Activated naive CD4-positive, alpha-beta T cell treated with anti-CD3 and anti-CD28 coated beads, Interleukin-2, amount 50 U/mL, for 16 hours (primary cell): Measurements from ENCODE around the gene LY6G5B.
A peak's percentile ranks its signal among the peaks of the same experiment; 100 is the strongest.

Experiments
- DNase-seq: peaks from one replicate; pipeline ENCODE4 v3.0.0-alpha.2; 2020

Gene LY6G5B, protein sequence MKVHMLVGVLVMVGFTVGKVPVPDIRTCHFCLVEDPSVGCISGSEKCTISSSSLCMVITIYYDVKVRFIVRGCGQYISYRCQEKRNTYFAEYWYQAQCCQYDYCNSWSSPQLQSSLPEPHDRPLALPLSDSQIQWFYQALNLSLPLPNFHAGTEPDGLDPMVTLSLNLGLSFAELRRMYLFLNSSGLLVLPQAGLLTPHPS

DNA sequence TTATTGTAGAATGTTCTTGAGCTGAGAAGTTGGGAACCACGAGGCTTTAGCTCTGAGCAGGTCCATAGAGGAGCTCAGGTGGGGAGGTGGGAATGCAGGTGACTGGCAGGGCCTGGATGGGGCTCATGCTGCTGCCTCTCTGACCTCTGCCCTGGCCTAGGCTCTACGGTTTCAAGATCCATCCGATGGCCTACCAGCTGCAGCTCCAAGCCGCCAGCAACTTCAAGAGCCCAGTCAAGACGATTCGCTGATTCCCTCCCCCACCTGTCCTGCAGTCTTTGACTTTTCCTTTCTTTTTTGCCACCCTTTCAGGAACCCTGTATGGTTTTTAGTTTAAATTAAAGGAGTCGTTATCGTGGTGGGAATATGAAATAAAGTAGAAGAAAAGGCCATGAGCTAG lies at the start of gene LY6G5B:
TSS of gene LY6G5B (plus strand) at position 301 of the 400 bp plus-strand sequence. CDS start 975 bp downstream, outside the sequence.
- no peak for DNase-seq

DNA sequence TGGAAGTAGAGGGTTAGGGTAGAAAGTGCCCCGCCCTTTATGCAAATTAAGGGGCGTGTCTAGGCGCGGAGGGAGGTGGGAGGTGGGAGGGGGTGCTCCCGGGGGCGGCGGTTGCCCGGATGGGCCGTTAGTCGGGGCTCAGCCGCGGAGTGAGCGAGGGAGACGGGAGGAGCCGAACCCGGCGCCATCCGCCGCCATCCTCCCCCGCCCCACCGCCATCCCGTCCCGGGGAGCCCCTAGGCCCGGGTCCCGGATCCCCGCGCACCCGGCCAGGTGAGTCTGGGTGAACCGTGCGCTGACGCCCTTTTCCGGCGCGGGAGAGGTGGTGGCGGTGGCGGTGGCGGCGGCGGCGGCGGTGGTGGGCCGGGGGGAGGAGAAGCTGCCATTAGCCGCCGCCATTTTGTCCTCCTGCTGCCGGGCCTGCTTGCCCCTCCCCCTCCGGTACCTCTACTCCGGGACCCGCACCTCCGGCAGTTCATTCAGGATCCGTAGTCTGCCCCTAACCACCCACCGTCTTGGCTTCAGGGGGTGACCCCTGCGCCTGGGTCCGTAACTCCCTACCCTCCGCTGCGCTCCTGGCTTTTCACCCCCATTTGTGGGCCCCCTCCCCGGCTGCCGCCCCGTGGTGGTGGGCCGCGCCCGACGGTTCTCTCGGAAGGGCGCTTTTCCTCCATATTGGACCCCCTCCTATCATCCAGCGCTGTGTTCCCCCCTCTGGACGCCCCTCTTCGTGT lies 49.0 kb upstream of the LY6G5B start, which contains the start of gene PRRC2A:
TSS of gene PRRC2A (plus strand) at position 130 of the 734 bp plus-strand sequence. CDS start 2,075 bp downstream, outside the sequence.
- DNase-seq = peak; percentile 95

DNA sequence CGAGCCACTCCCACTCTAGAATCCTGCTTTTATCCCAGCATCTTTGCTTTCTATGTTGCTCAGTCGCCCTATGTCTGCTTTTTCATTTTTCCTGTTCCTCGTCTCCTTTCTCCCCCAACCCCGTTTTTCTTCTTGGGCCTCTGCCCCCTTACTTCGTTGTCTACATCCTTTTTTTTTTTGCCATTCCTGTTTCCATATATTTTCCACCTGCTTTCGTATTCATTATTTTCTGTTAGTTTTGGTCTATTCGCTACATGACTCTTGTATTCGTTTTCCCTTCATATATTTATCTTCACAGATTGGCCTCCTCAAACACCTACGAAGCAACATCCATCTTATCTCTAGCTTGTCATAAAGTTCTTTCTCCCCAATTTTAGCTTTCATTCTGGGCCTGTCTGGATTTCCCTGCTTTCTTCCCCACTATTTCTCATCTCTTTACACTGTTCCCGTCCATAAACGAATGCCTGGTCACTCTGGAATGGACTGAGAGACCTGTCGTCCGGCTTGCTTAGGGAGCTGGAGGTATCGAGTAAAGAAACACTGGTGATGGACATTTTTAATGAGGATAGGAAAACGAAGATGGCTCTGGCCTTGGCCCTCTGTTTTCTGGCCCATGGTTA lies 48.3 kb upstream of the LY6G5B start:
- DNase-seq = no peak

DNA sequence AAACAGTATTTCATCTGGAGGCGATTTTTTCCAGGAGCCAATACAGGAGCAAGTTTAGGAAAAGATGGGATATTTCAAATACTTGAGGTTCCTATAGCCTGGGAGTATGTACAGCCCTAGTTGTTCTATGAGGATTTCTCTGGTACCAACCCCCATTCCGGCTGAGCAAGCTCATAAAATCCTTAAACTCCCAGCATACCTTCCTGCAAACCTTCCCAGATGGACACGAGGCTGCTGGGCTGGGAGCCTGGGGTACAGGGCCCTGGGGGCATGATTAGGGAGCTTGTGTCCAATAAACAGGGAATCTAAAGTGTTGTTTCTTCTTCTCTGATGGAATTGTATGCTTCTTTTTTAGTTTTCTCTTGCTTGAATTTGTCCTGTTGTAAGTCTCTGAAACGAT lies 47.8 kb upstream of the LY6G5B start:
- no peak for DNase-seq

DNA sequence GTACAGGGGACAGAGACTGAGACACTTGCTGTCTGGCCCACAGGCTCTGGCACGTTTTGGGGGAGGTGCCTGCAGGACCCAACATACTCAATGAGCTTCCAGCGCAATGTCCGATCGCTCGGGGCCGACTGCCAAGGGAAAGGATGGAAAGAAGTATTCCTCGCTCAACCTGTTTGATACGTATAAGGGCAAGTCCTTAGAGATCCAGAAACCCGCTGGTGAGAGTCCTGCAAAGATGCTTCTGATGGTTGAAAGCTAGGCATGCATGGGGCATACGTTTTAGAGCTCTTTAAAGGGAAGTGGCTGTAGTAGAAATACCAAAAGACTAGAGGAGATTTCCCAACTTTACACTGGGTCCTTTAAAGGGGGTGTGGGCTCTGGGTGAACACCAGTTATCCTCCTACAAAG lies 47.1 kb upstream of the LY6G5B start:
- DNase-seq = no peak

DNA sequence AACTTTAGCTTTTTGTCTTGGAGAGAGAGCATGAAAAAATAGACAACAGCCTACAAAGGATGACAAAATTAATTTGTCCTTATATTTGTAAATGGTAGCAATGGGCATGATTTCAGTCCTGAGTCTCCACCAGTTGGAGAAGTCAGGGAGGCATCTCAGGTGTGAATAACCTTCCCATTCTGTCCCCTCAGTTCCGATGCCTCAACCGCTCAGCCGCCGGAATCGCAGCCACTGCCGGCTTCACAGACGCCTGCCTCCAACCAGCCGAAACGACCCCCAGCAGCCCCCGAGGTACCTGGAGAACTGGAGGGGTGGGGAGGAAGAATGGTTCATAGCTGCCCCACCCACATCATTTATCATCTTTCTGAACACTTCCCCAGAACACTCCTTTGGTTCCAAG lies 45.7 kb upstream of the LY6G5B start:
- no peak for DNase-seq

DNA sequence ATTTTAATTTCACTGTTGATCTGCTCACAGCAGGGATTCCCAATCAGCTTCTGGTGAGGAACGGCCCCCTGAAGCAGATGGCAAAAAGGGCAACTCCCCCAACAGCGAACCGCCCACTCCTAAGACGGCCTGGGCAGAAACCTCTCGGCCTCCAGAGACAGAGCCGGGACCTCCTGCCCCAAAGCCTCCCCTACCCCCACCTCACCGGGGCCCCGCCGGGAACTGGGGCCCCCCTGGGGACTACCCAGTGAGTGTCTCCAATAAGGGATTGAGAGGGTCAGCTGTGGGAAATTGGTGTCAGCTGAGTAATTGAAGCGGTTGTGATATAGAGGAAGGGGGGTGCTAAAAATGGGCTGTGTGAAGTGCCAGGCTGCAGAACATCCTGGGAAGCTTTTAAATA lies 42.8 kb upstream of the LY6G5B start:
- DNase-seq = no peak

DNA sequence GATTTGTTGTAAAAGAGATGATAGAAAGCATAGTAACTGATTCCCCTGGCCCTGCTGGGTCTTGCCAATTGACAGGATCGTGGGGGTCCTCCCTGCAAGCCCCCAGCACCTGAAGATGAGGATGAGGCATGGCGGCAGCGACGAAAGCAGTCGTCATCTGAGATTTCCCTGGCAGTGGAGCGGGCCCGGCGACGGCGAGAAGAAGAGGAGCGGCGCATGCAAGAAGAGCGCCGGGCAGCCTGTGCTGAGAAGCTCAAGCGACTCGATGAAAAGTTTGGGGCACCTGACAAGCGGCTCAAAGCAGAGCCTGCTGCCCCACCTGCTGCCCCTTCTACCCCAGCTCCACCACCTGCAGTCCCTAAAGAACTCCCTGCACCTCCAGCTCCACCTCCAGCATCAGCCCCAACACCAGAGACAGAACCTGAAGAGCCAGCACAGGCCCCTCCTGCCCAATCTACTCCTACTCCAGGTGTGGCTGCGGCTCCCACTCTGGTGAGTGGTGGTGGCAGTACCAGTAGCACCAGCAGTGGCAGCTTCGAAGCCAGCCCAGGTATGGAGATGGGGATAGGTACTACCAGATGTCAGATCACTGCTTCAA lies 42.0 kb upstream of the LY6G5B start:
- DNase-seq = no peak

DNA sequence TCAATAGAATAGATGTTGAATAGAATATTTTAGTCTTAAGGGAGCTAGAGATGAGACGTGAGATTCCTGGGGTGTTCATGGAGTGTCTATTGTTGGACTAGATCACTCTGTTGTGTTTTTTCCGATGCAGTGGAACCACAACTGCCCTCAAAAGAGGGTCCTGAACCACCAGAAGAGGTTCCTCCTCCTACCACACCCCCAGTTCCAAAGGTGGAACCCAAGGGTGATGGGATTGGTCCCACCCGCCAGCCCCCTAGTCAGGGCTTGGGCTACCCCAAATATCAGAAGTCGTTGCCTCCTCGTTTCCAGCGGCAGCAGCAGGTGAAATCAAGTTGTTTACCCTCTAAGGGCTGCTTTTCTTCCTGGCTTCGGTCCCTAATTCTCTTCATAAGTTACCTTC lies 40.8 kb upstream of the LY6G5B start:
- no peak for DNase-seq

DNA sequence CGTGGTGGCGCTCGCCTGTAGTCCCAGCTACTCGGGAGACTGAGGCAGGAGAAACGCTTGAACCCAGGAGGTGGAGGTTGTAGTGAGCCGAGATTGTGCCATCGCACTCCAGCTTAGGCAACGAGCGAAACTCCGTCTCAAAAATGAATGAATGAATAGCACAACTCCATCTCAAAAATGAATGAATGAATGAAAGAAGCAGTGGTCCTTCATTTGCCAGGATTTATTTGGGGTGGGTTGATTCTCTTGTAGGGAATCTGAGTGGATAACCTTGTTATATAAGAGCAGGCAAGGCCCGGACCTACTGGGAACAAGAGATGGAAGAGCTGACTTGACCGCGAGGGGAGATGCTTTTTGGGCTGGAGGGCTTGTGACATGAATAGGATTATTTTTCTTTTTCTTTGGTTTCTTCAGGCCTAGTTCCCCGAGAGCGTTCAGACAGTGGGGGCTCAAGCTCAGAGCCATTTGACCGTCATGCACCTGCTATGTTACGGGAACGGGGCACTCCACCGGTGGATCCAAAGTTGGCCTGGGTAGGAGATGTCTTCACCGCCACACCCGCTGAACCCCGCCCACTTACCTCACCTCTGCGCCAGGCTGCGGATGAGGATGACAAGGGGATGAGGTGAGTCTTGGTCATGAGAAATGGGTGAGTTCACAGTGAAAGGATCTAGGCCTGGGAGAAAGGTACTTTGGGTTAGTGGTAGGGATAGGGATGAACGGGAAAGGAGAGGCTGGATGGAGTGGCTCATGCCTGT lies 39.4 kb upstream of the LY6G5B start:
- DNase-seq = no peak

DNA sequence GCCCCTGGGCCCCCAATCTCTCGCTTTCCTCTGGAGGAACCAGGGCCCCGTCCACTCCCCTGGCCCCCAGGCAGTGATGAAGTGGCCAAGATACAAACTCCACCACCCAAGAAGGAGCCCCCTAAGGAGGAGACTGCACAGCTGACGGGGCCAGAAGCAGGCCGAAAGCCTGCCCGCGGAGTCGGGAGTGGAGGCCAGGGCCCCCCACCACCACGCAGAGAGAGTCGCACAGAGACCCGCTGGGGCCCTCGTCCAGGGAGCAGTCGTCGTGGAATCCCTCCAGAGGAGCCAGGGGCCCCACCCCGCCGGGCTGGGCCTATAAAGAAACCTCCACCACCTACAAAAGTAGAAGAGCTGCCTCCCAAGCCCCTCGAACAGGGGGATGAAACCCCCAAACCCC lies 38.6 kb upstream of the LY6G5B start:
- no peak for DNase-seq

DNA sequence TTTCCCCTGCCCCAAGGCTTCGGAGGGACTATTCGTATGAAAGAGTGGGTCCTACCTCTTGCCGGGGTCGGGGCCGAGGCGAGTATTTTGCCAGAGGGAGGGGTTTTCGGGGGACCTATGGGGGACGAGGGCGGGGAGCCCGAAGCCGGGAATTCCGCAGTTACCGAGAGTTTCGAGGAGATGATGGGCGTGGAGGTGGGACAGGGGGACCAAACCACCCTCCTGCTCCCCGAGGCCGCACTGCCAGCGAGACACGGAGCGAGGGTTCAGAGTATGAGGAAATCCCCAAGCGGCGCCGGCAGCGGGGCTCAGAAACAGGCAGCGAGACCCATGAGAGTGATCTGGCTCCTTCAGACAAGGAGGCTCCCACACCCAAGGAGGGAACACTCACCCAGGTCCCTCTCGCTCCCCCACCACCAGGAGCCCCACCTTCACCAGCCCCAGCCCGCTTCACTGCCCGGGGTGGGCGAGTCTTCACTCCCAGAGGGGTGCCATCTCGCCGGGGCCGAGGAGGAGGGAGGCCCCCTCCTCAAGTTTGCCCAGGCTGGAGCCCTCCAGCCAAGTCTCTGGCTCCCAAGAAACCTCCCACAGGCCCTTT lies 38.0 kb upstream of the LY6G5B start:
- DNase-seq = no peak

DNA sequence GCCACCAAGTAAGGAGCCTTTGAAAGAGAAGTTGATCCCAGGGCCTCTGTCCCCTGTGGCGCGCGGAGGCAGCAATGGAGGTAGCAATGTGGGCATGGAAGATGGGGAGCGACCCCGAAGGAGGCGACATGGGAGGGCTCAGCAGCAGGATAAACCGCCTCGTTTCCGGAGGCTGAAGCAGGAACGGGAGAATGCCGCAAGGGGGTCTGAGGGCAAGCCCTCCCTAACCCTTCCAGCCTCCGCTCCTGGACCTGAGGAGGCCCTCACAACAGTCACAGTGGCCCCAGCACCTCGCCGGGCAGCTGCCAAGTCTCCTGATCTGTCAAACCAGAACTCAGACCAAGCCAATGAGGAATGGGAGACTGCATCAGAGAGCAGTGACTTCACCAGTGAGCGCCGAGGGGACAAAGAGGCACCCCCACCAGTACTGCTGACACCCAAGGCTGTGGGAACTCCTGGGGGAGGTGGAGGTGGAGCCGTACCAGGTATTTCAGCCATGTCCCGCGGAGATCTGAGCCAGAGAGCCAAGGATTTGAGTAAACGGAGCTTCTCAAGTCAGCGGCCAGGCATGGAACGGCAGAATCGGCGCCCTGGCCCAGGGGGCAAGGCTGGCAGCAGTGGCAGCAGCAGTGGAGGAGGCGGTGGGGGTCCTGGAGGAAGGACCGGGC lies 37.4 kb upstream of the LY6G5B start:
- DNase-seq = no peak

DNA sequence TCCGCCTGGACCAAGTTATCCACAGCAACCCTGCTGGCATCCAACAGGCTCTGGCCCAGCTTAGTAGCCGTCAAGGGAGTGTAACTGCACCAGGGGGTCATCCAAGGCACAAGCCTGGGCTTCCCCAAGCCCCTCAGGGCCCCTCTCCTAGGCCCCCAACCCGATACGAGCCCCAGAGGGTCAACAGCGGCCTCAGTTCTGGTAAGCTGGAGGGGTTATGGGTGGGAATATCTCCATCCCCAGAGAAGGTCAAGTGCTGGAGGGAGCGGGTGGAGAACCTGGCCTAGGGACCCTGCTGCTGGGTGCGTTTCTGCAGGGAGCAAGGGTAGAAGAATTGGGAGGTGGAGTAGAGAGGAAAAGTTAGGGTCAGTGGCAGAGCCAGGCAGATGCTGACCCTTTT lies 36.3 kb upstream of the LY6G5B start:
- DNase-seq = no peak

DNA sequence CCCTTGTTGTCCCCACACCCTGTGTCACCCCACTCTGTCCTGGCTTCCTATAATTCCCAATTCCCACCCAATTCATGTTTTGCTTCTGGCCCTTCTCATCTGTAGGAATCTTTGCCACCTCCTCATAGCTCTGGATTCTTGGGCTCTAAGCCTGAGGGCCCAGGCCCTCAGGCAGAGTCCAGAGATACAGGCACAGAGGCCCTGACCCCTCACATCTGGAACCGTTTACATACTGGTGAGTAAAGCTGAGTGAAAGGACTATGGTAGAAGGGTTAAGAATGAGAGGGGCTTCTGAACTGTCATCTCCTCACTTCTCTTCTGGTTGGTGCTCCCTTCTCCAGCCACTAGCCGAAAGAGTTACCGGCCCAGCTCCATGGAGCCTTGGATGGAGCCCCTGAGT lies 35.6 kb upstream of the LY6G5B start:
- DNase-seq = no peak

DNA sequence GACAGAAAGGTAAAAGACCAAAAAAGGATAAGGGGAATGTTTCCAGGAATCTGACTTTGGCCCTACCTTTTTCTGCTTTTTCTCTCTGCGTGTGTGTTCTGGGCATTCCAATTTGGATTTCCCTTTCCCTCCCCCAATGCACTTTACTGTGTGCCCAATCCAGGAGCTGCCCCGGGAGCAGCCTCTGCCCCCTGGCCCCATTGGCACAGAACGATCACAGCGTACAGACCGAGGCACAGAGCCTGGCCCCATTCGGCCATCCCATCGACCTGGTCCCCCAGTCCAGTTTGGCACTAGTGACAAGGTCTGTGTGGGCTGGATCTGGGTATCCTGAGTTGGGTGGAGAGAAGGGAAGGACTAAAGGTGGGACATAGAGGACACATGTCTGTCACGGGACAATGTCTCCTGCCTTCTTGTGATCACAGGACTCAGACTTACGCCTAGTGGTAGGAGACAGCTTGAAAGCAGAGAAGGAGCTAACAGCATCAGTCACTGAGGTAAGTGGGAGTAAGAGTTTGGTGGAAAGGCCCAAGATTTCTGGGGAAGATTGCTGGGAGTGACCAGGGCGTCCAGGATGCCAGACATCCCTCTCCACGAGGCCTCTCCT lies 34.7 kb upstream of the LY6G5B start:
- DNase-seq = no peak

DNA sequence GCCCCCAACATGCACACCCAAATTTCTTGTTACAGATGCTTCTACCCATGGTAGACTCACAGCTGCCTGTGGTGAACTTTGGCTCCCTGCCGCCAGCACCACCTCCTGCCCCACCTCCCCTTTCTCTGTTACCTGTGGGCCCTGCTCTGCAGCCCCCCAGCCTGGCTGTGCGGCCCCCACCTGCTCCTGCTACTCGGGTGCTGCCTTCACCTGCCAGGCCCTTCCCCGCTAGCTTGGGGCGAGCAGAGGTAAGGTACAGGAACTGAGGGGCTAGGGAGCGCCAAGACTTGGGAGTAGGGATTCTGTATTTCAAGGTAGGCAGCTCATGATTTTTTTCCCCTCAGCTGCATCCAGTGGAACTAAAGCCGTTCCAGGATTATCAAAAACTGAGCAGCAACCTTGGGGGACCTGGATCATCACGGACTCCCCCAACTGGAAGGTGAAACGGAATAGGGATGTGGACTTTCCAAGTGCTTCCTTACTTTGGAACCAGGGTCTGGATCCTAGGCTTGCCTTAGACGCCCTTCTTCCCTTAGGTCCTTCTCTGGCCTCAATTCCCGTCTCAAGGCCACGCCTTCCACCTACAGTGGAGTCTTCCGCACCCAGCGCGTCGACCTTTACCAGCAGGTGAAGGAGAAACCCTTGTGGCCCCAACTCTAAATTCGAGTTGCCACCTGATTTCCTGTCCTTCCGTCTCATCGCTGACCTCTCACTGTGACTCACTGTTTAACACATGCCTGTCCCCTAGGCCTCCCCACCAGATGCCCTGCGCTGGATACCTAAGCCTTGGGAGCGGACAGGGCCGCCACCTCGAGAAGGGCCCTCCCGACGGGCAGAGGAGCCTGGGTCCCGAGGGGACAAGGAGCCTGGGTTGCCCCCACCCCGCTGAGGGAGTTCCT lies 32.8 kb upstream of the LY6G5B start:
- DNase-seq = no peak

DNA sequence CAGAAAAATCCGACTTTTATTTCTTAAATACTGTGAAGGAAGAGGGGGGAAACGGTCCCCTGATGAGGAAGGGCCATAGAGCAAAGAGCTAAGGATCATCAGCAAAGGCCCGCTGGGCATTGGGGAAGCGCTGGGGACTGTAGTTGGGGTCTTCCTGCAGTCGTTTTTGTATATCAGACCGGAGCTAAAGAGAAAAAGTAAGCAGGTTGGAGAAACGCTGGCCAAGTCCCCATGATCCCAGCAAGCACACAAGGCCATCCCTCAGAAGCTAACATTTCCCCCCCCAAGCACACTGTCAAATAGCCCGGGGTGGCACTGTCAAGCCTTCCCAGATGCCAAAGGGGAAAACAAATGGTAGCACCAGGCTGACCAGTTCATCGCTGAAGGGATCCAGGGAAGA lies 30.7 kb upstream of the LY6G5B start:
- no peak for DNase-seq

DNA sequence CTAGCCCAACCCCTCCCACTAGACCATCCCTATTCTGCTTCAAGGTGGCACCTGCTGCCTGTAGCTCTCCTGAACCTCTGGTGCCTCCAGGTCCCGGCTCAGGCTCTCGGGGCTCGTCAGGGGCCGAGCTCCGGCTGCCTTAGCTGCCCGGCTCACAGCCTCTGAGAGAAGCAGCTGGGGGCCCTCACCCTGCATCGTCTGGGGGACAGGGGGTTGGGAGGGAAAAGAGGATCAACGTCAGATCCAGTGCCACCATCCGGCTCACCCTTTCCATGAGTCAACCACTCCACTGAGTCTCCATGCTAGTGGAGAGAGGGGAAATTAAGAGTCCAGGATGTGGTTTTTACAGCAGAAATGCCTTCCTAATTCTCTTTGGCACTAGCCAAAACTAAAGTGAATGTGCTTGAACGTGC lies 30.3 kb upstream of the LY6G5B start:
- no peak for DNase-seq

DNA sequence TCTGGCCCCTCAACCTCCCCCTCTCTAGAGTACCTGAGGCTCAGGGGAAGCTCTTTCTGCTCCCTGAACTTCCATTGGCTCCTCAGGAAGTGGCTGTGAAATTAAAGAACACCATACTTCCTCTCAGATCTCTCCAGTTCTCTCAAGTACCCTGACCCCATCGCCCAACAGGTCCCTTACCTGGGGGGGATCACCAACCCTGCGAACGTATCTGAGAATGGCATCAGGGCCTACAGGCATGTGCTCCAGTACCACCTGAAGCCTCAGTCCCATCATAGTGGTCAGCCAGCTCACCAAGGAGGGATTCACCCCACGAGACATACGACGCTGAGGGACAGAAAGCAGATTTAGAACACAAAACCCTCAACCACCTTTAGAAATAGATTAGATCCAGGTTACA lies 29.2 kb upstream of the LY6G5B start:
- no peak for DNase-seq

DNA sequence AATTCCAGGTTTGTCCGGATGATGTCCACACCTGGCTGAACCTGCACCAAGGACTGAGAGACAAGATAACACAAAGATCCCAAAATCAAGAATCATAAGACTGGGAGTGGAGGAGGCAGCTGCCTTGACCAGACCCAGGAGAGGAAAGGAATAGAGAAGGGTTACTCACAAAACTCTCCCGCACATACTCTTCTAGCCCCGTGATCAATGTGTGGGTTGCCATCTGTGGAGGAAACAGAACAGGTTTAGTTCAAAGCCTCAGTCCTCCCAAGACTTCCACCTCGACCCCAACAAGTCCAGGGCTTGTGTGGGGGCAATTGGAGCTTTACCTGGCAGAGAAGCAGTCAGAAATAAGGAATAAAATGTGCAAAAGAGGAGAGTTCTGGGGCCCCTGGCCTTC lies 28.4 kb upstream of the LY6G5B start:
- no peak for DNase-seq
